GM21576 (cell line): ENCODE measurements around the gene GALNT6.
"Not testable (repeated sequence)": the region's sequence is repeated elsewhere in the genome, so short reads cannot be mapped to it uniquely, and the experiment has no call there.

Source experiments
- ATAC-seq: cut with Tn5 transposase; IDR thresholded peaks from one replicate; pipeline ENCODE4 v1.9.1; 2021; ENCODE audit warnings: mild to moderate bottlenecking, moderate library complexity; ENCODE audit not compliant: unreplicated experiment

Gene GALNT6

DNA sequence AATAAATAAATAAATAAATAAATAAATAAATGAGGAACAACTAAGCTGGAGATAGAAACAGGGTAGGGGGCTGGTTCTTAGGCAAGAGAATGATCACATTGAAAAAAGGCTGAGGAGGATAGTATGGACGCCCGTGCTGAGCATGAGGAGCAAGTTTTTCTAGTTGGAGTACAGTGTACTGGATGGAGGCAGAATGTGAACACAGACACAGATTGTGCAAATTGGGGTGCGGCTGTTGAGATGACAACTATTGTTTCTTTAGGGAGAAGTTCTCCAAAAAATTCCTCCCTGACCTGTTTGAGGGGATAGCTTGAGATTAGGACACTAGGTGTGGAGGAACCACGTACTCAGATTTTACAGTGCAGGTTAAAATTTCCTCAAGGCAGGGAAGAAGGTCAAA is 66.3 kb downstream of the GALNT6 start:
- no peak for ATAC-seq

DNA sequence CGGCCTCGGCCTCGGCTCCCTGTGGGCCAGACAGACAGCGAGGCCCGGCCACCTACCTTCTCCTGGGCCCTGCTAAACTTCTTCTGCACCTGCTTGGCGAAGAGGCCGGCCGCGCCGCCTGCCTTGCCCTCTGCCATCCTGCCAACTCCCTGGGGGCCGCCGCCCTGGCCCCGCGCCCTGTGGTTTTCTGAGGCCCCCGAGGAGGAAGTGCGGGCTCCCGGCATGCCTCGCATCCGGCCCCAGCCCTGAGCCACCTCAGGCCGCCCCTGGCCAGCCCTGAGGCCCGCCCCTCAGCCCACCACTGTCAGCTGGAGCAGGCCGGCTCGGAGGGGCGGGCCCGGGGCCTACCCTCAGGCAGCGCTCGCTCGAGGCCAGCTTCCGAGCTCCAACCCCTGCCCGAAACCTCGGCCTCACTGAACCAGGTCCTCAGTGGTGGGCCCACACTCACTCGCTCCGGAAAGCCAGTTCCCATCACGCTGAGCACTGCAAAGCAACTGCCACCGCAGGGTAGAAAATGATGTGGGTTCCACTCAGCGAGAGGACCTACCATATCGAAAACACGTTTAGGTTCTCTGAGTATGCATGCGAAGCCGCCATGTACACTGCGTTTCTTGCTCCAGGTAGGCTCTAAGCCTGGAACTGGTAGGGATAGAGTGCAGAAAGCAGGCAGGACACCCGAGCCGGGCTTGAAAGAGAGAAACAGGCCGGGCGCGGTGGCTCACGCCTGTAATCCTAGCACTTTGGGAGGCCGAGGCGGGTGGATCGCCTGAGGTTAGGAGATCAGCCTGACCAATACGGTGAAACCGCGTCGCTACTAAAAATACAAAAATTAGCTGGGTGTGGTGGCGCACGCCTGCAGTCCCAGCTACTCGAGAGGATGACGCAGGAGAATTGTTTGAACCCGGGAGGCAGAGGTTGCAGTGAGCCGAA is 67.0 kb downstream of the GALNT6 start, which contains the start of gene BIN2:
Gene BIN2, minus strand, starts transcription at position 209 of the 930 bp plus-strand sequence. Its CDS starts 72 bp downstream, at position 137.
- peak; percentile 45 for ATAC-seq

DNA sequence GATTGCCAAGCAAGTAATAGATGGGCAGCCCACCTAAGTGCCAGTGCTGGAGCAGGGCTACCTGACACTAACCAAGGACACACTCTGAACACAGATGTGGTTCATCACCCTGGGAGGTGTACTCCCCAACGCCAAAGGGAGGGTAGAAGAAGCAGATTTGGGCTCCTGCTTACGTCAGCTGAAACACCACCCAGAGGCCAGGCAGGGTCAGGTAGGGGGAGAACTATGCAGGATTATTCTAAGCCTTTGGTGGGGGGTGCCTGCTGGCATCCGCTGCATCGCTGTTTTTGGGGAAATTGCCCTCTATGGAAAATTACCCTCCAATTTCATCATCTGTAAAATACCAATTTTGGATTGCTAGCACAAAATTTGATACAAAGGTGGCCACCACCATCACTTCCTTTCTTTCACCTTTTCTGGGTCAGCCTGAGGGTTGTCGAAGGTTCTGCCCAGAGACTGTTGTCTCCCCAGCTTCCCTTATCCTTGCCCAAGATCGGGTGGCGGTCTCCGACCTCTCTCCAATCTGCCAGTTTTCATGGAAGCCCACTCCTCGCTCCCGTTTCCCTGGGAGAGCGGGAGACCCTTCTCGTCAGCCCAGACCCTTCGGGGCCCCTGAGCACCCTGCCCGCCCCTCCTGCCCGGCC is 67.8 kb downstream of the GALNT6 start:
- ATAC-seq, result peak; percentile 2

DNA sequence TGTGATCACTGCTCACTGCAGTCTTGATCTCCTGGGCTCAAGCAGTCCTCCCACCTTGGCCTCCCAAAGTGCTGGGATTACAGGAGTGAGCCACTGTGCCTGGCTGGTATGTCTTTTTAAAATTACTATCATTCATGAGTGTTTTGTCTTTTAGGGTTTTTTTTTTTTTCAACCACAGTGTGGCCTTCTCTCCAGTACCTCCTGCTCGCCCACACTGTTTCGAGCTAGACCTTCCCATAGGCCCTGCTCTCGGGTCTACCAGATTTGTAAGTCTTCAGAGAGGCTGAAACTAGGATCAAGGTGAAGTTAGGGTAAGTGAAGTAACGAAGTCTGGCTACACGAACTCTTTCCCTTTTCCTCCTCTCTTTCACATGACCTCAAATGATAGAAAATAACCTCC is 68.8 kb downstream of the GALNT6 start:
- ATAC-seq, result no peak

DNA sequence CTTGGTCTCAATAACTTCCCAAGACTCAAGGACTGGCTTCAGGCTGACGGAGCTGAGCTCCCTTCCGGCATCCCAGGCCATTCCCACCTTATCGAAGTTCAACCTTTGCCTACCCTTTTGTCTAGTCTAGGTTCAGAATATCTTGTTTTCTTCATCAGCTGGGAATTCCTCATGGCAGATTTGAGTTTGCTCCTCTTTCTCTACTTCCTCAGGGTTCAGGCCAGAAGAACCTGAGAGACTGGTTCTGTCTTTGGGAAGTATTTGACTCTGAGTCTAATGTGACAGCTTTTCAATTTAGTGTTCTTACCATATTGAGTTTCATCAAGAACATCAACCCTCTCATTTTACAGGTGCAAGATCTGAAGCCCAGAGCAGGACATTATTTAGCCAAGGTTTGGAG is 69.3 kb downstream of the GALNT6 start:
- no peak for ATAC-seq

DNA sequence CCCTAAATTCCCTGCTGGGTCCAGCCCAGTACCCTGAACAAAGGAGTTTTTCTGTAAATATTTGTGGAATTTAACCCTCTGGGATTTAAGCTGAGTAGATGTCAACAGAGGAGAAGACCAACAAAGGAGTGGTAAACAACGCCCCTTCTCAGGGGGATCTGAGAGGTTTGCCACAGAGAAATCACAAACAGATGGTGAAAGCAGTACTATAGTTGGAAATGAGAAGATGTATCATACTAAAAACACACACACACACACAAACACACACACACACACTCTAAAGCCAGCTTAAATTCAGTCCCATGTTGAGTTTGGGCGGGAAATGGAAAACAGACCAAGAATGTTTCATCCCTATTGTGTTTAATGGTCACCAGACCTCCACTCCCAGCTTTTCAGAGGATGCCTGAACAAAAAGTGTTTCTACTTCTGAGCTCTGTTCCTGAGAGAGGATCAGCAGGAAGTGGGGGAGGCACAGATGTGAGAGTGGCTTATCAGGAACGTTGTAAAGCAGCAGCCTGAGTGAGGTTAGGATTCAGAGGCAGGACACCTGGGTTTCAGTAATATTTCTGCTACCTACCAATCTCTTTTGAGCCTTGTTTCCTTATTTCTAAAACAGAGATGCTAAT is 70.4 kb downstream of the GALNT6 start:
- ATAC-seq, result no peak

DNA sequence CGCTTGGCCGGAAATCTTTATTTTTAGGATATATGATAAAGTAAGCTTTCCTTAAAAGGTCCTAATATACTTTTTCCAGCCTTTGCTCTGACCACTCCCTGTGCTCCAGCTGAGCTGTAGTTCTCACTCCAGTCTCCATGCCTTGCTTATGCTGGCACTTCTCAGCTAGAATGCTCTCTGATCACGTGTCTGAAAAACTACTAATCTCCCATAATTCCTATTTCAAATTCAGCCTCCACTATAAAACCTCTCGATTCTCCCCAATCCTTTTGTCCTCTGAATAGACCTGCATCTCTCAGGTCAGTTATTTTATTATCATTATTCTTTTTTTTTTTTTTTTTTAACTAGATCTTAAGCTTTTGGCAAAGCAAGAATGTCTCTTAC is 70.9 kb downstream of the GALNT6 start:
- no peak for ATAC-seq

DNA sequence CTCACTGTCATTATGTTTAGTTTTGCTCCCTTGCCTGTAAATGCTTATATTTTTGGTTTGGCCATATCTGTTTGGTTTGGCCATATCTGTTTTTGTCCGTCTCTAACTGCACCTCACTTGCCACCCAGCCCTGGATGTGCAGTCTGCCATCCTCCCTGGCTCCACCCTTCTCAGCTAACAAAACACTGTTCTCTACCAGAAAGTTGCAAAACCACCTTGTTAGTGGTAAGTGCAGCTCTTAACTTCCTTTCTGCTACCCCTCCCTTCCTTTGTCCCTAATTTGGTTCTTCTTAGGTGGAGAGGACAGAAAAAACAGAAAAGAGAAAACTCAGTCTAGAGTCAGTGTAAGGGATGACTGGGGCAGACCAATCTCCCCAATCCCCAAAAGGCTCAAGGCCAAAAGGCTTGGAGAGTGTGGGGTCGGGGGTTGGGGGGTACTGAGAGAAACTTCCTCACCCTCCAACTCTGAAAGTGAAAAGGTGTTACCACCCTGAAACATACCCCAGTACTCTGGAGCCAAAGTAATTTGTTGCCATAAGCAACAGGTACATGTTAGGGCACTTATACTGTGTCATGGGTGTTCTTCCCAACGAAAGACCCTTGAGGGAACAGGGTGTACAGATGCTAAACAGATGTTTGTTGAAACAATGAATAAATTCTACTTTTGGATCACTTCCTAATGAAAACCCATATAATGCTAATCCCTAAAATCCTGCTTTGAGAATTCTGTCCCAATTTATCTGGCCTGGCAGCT is 72.2 kb downstream of the GALNT6 start:
- no peak for ATAC-seq

DNA sequence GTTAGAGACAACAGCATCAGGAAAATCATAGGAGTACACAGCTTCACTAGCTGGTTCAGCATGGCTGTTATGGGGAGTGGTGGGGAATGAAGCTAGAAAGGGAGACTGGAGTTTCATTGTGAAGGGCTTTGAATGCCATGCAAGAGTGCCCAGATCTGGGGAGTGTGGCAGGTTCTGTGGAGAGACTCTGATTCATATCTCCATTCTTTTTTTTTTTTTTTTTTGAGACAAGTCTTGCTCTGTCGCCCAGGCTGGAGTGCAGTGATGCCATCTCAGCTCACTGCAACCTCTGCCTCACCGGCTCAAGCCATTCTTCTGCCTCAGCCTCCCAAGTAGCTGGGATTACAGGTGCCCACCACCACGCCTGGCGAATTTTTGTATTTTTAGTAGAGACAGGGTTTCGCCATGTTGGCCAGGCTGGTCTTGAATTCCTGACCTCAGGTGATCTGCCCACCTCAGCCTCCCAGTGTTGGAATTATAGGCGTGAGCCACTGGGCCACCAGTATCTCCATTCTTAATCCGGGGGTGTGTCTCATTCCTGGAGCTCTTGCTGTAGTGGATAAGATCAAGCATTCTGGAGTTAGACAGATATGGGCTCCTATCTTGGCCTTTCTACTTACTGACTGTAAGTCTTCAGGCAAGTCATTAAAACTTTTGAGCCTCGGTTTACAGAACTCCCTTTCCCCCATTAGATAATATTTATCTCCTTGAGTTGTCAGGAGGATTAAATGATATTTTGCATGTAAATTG is 73.0 kb downstream of the GALNT6 start:
- not testable (repeated sequence) for ATAC-seq

DNA sequence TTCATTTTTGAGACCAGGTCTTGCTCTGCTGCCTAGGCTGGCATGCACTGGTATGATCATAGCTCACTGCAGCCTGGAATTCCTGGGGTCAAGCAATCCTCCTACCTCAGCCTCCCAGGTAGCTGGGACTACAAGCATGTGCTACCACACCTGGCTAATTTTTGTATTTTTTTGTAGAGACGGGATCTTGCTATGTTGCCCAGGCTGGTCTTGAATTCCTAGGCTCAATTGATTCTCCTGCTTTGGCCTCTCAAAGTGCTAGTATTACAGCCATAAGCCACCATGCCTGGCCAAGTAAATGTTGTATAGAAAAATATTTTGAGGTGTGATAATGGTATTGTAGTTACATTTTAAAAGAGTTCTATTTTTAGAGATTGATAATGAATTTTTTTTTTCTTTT is 79.8 kb downstream of the GALNT6 start:
- no peak for ATAC-seq

DNA sequence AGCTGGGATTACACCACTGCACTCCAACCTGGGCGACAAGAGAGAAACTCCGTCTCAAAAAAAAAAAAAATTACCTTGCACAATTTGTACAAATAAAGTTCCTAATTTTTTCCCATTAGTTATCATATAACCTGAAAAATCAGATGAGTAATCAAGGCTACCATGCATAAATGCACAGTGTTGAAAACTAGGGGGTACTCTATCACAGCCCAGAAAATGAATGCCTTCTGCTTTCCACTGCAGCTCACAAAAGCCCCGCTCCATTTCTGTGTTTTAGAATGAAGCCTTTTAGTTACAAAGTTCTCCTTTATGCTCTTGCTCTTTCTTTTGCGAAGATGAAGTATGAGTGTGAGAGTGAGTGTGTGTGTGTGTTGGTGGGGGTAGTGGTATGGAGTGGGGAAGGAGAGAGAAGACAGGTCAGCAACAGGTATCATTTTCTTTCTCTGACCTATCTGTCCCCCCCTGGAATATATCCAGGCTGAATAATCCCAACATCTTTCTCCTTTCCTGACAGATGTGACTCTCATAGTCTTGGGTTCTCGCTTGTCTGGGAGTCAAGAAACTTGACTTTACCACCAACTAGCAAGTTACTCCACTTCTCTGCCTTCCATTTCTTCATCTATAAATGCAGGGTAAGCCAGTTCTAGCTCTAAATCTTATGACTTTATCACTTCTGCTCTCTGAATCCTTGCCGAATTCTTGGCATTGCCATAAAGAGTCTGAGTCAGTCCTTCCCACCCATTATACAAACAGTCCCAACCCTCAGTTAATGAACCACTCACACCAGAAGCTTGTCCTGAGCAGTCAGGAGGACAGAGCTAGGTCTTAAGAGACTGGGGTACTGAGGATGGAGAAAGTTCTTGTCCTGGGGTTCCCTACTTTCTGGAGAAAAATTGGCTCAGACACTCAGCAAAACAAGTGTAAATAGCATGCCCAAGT is 83.3 kb downstream of the GALNT6 start:
- ATAC-seq, result no peak

DNA sequence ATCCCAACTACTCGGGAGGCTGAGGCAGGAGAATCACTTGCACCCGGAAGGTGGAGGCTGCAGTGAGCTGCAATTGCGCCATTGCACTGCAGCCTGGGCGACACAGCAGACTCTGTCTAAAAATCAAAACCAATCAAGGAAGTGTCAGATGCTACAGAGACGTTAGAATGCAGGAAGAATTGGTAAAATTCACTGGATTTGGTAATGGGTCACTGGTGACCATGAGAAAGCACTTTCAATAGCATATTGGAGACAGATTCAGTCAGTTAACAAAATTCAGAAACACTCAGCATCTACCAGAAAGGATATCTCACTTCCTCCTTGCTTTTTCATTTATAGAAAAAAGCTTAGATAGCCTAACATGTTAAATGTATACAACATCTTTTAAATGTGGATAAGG is 84.7 kb downstream of the GALNT6 start:
- ATAC-seq, result no peak
